ENCODE data around the gene RCN2. TPM values are rescaled to one million over a fixed set of nuclear protein-coding genes. Genes with fewer than 3 reads are reported as not detected.

The RCN2 gene
- total RNA-seq, 1 experiment from 2014 or later = 46.1 TPM

- no peaks in the 10 kb centered on the region for H3K36me3 ChIP-seq (ENCODE audit: low read depth)
- H3K27me3 ChIP-seq (ENCODE audit: insufficient read depth, low read depth) = peaks cover 24% of the 10 kb centered on the region; the same call in 1 of the 2 replicates
- no peaks in the 10 kb centered on the region for H3F3A ChIP-seq (ENCODE audit: insufficient read depth, low read depth)
- TF ChIP-seq, protein P1, sequence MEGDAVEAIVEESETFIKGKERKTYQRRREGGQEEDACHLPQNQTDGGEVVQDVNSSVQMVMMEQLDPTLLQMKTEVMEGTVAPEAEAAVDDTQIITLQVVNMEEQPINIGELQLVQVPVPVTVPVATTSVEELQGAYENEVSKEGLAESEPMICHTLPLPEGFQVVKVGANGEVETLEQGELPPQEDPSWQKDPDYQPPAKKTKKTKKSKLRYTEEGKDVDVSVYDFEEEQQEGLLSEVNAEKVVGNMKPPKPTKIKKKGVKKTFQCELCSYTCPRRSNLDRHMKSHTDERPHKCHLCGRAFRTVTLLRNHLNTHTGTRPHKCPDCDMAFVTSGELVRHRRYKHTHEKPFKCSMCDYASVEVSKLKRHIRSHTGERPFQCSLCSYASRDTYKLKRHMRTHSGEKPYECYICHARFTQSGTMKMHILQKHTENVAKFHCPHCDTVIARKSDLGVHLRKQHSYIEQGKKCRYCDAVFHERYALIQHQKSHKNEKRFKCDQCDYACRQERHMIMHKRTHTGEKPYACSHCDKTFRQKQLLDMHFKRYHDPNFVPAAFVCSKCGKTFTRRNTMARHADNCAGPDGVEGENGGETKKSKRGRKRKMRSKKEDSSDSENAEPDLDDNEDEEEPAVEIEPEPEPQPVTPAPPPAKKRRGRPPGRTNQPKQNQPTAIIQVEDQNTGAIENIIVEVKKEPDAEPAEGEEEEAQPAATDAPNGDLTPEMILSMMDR (conservative IDR thresholded peaks at IDR 0.05) = no peak
- no peak for TF ChIP-seq EZH2 (IDR thresholded peaks at IDR 0.05; ENCODE audit: low read depth)
- intact Hi-C loops (cut with micrococcal nuclease; ENCODE audit: unreplicated experiment) = no loop called here
- no peaks in the 10 kb centered on the region for H3K9me3 ChIP-seq (ENCODE audit: insufficient read depth, low read depth)
- H4K20me1 ChIP-seq (ENCODE audit: insufficient read depth) = no peaks in the 10 kb centered on the region
- H3K4me2 ChIP-seq = no peak overlapping the region
- H3K4me3 ChIP-seq = no peak overlapping the region
- no peaks in the 10 kb centered on the region for H3K79me2 ChIP-seq (ENCODE audit: low read depth)
- POLR2A ChIA-PET (ENCODE audit: unreplicated experiment) = no interaction called here
- BruUV-seq (replicated peaks) = no TSS peak
- H3K27ac ChIP-seq = no peak overlapping the region
- H3K4me1 ChIP-seq (replicated peaks; ENCODE audit: insufficient read depth) = no peaks in the 10 kb centered on the region
- no peaks in the 10 kb centered on the region for H3K9me2 ChIP-seq (ENCODE audit: insufficient read depth)
- CTCF ChIA-PET = no interaction called here
- no peak for DNase-seq
- no peak overlapping the region for H2AFZ ChIP-seq
Observed at GRCh38 chr15:76913737-76914136, 17.8 kb upstream of the RCN2 start.

- H3K36me3 ChIP-seq (ENCODE audit: low read depth) = no peaks in the 10 kb centered on the region
- BruUV-seq (replicated peaks) = no TSS peak
- H3K9me3 ChIP-seq (ENCODE audit: insufficient read depth, low read depth) = no peaks in the 10 kb centered on the region
- H2AFZ ChIP-seq = no peak overlapping the region
- H3K4me1 ChIP-seq (replicated peaks; ENCODE audit: insufficient read depth) = no peaks in the 10 kb centered on the region
- H3K27ac ChIP-seq = no peak overlapping the region
- CTCF ChIA-PET = no interaction called here
- no peaks in the 10 kb centered on the region for H3F3A ChIP-seq (ENCODE audit: insufficient read depth, low read depth)
- DNase-seq = no peak
- no peaks in the 10 kb centered on the region for H3K79me2 ChIP-seq (ENCODE audit: low read depth)
- POLR2A ChIA-PET (ENCODE audit: unreplicated experiment) = interaction anchor here (0.7 kb wide), 1 partner anchor 193 kb away, joined by 4 read pairs; no protein-coding TSS in a partner anchor
- intact Hi-C loops (cut with micrococcal nuclease; ENCODE audit: unreplicated experiment) = no loop called here
- H3K4me3 ChIP-seq = no peak overlapping the region
- H4K20me1 ChIP-seq (ENCODE audit: insufficient read depth) = no peaks in the 10 kb centered on the region
- no peaks in the 10 kb centered on the region for H3K9me2 ChIP-seq (ENCODE audit: insufficient read depth)
- H3K4me2 ChIP-seq = no peak overlapping the region
- H3K27me3 ChIP-seq (ENCODE audit: insufficient read depth, low read depth) = peaks cover 24% of the 10 kb centered on the region; the same call in 1 of the 2 replicates
- TF ChIP-seq, protein P1 (conservative IDR thresholded peaks at IDR 0.05) = no peak
- TF ChIP-seq EZH2 (IDR thresholded peaks at IDR 0.05; ENCODE audit: low read depth) = no peak
Observed at GRCh38 chr15:76916369-76916768, 15.2 kb upstream of the RCN2 start.

DNA sequence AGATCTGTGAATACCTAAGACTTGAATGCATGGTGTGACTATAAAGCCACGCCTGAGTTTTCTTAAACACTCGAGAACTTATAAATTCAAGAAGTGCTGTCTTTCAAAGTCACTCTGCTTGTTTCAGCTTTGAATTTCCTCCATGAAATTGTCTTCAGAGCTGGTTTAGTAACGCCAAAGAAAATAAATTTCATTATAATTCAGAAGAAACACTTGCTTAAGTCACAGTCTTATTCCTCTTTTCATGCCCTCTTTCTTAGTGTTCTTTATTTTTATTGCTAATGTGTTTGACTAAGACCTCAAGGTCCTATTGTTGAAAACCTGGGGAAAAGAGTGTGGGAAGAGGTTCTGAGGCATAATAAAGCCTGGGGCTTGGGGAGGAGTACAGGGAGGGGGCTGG lies 3.3 kb upstream of the RCN2 start:
- Histone ChIP-seq H3K27ac (no peak overlapping the region), H2AFZ (no peak overlapping the region), H3K4me3 (no peak overlapping the region), H3F3A (ENCODE audit: insufficient read depth, low read depth) (no peaks in the 10 kb centered on the region), H3K79me2 (ENCODE audit: low read depth) (peaks cover 10% of the 10 kb centered on the region), H3K4me2 (no peak overlapping the region), H3K9me3 (ENCODE audit: insufficient read depth, low read depth) (no peaks in the 10 kb centered on the region), H3K36me3 (ENCODE audit: low read depth) (no peaks in the 10 kb centered on the region), H4K20me1 (ENCODE audit: insufficient read depth) (no peaks in the 10 kb centered on the region), H3K9me2 (ENCODE audit: insufficient read depth) (no peaks in the 10 kb centered on the region; the same call in 1 of the 2 replicates), H3K27me3 (ENCODE audit: insufficient read depth, low read depth) (no peaks in the 10 kb centered on the region), H3K4me1 (replicated peaks; ENCODE audit: insufficient read depth) (peaks cover 18% of the 10 kb centered on the region)
- TF ChIP-seq, protein P1 (conservative IDR thresholded peaks at IDR 0.05) = no peak
- TF ChIP-seq EZH2 (IDR thresholded peaks at IDR 0.05; ENCODE audit: low read depth) = no peak
- ChIA-PET POLR2A (ENCODE audit: unreplicated experiment) (interaction anchor here (0.7 kb wide), 2 partner anchors 732 to 913 kb away, joined by 5 to 6 read pairs; no protein-coding TSS in a partner anchor), CTCF (no interaction called here)
- intact Hi-C loops (cut with micrococcal nuclease; ENCODE audit: unreplicated experiment) = no loop called here
- BruUV-seq (replicated peaks) = no TSS peak
- DNase-seq = no peak
